ENCODE results near the gene MESD. TPM values are rescaled to one million over a fixed set of nuclear protein-coding genes. Genes with fewer than 3 reads are reported as not detected.

The MESD gene
- total RNA-seq, 1 donor from 2014 or later = 25.9 TPM

- no peak for DNase-seq (ENCODE audit: low read depth)
- no peak for TF ChIP-seq CTCF (IDR thresholded peaks at IDR 0.05; ENCODE audit: insufficient read depth, low read length, poor library complexity, severe bottlenecking)
- Histone ChIP-seq H3K4me3 (ENCODE audit: low read depth, low read length) (no peak overlapping the region), H3K36me3 (ENCODE audit: control insufficient read depth, insufficient read depth, low read length) (no peaks in the 10 kb centered on the region), H3K27me3 (ENCODE audit: control insufficient read depth, insufficient read depth, low read length) (no peaks in the 10 kb centered on the region)
Measured at GRCh38 chr15:80992006-80992405, 2.4 kb upstream of the MESD start.

GRCh38 chr15:80991421-80991820 lies 1.8 kb upstream of the MESD start:
- H3K27me3 ChIP-seq (ENCODE audit: control insufficient read depth, insufficient read depth, low read length) = no peaks in the 10 kb centered on the region
- DNase-seq (ENCODE audit: low read depth) = no peak
- TF ChIP-seq CTCF (IDR thresholded peaks at IDR 0.05; ENCODE audit: insufficient read depth, low read length, poor library complexity, severe bottlenecking) = no peak
- no peaks in the 10 kb centered on the region for H3K36me3 ChIP-seq (ENCODE audit: control insufficient read depth, insufficient read depth, low read length)
- H3K4me3 ChIP-seq (ENCODE audit: low read depth, low read length) = no peak overlapping the region

GRCh38 chr15:80990955-80991354 lies 1.3 kb upstream of the MESD start:
- H3K27me3 ChIP-seq (ENCODE audit: control insufficient read depth, insufficient read depth, low read length) = no peaks in the 10 kb centered on the region
- no peak for TF ChIP-seq CTCF (IDR thresholded peaks at IDR 0.05; ENCODE audit: insufficient read depth, low read length, poor library complexity, severe bottlenecking)
- no peaks in the 10 kb centered on the region for H3K36me3 ChIP-seq (ENCODE audit: control insufficient read depth, insufficient read depth, low read length)
- no peak for DNase-seq (ENCODE audit: low read depth)
- no peak overlapping the region for H3K4me3 ChIP-seq (ENCODE audit: low read depth, low read length)

GRCh38 chr15:80989081-80989517 lies 520 bp downstream of the MESD start:
- DNase-seq (ENCODE audit: low read depth) = no peak
- H3K27me3 ChIP-seq (ENCODE audit: control insufficient read depth, insufficient read depth, low read length) = no peaks in the 10 kb centered on the region
- peak overlapping the region; percentile 97 for H3K4me3 ChIP-seq (ENCODE audit: low read depth, low read length)
- H3K36me3 ChIP-seq (ENCODE audit: control insufficient read depth, insufficient read depth, low read length) = no peaks in the 10 kb centered on the region
- no peak for TF ChIP-seq CTCF (IDR thresholded peaks at IDR 0.05; ENCODE audit: insufficient read depth, low read length, poor library complexity, severe bottlenecking)

GRCh38 chr15:80988148-80988796 lies 1.3 kb downstream of the MESD start:
- H3K36me3 ChIP-seq (ENCODE audit: control insufficient read depth, insufficient read depth, low read length) = no peaks in the 10 kb centered on the region
- DNase-seq (ENCODE audit: low read depth) = no peak
- TF ChIP-seq CTCF (IDR thresholded peaks at IDR 0.05; ENCODE audit: insufficient read depth, low read length, poor library complexity, severe bottlenecking) = no peak
- H3K27me3 ChIP-seq (ENCODE audit: control insufficient read depth, insufficient read depth, low read length) = no peaks in the 10 kb centered on the region
- H3K4me3 ChIP-seq (ENCODE audit: low read depth, low read length) = peak overlapping the region; percentile 97

GRCh38 chr15:80986487-80986886 lies 3.1 kb downstream of the MESD start:
- H3K36me3 ChIP-seq (ENCODE audit: control insufficient read depth, insufficient read depth, low read length) = no peaks in the 10 kb centered on the region
- no peak for DNase-seq (ENCODE audit: low read depth)
- TF ChIP-seq CTCF (IDR thresholded peaks at IDR 0.05; ENCODE audit: insufficient read depth, low read length, poor library complexity, severe bottlenecking) = no peak
- no peak overlapping the region for H3K4me3 ChIP-seq (ENCODE audit: low read depth, low read length)
- H3K27me3 ChIP-seq (ENCODE audit: control insufficient read depth, insufficient read depth, low read length) = no peaks in the 10 kb centered on the region
